Right atrium auricular region (tissue), 2 donors: ENCODE results near the gene CASD1. TPM values are rescaled to one million over a fixed set of nuclear protein-coding genes. Genes with fewer than 3 reads are reported as not detected.

Experiments
- DNase-seq: peaks from one replicate; pipeline ENCODE4 v3.0.0-alpha.2; 2019; ENCODE audit warnings: low spot score
- H3K27ac ChIP-seq, 2 donors: fragments of 200-600 bp; sonication (generic); 1 replicate in 1 of 2; 2 replicates in 1 of 2; pipeline ENCODE4 v1.5.1; 2016 to 2019
- H3K27me3 ChIP-seq, 2 donors: fragments of 200-600 bp; sonication (generic); one replicate each; pipeline versions ENCODE4 v1.5.1 to v1.6.0; 2017 to 2019
- H3K36me3 ChIP-seq: fragments of 200-600 bp; sonication (generic); one replicate; pipeline ENCODE4 v1.5.1; 2016
- H3K4me1 ChIP-seq, 2 donors: fragments of 200-600 bp; sonication (generic); one replicate each; pipeline versions ENCODE4 v1.5.1 to v1.6.0; 2017 to 2019
- H3K4me3 ChIP-seq, 2 donors: fragments of 200-600 bp; sonication (generic); 1 replicate in 1 of 2; 2 replicates in 1 of 2; pipeline ENCODE4 v1.5.1; 2017 to 2019; ENCODE audit warnings: mild to moderate bottlenecking in 1 of 2, moderate library complexity in 1 of 2
- H3K9me3 ChIP-seq, 2 donors: fragments of 200-600 bp; sonication (generic); one replicate each; pipeline ENCODE4 v1.5.1; 2019
- total RNA-seq, 2 donors: library from RNA; depleted of rRNA; stranded (reverse); fragments of >200 nt; gene quantifications; one replicate each; pipeline ENCODE4 v1.1.0, GENCODE V29; 2016
- TF ChIP-seq, protein P1 (sequence below), 2 donors: fragments of 200-600 bp; sonication (generic); IDR thresholded peaks; one replicate each; pipeline ENCODE4 v1.5.1; 2019; ENCODE audit warnings: antibody characterized with exemption in 2 of 2

CASD1 gene
- total RNA-seq, 2 donors from 2014 or later: 15.6 to 25.5 TPM

DNA sequence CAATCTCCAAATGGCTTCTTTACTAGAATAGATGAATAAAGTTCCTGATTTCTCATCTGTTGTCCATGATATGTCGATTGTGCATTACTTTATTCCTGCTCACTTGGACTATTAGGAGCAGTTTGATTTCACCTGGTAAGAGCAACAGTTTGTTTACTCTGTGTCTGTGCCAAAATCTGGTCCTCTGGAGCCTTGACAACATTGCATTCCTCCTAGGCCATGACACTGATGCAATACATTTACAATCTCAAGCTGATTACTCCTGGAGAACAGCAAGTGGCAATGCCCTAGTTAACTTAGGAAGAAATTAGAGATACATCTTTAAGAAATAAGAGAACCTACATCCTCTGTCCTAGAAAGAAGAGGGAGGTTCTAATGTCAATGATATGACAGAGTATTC is 74.5 kb downstream of the CASD1 start:
- no peak overlapping the region for H3K4me3 ChIP-seq
- TF ChIP-seq, protein P1, sequence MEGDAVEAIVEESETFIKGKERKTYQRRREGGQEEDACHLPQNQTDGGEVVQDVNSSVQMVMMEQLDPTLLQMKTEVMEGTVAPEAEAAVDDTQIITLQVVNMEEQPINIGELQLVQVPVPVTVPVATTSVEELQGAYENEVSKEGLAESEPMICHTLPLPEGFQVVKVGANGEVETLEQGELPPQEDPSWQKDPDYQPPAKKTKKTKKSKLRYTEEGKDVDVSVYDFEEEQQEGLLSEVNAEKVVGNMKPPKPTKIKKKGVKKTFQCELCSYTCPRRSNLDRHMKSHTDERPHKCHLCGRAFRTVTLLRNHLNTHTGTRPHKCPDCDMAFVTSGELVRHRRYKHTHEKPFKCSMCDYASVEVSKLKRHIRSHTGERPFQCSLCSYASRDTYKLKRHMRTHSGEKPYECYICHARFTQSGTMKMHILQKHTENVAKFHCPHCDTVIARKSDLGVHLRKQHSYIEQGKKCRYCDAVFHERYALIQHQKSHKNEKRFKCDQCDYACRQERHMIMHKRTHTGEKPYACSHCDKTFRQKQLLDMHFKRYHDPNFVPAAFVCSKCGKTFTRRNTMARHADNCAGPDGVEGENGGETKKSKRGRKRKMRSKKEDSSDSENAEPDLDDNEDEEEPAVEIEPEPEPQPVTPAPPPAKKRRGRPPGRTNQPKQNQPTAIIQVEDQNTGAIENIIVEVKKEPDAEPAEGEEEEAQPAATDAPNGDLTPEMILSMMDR (IDR thresholded peaks at IDR 0.05): no peak
- no peak for DNase-seq
- no peaks in the 10 kb centered on the region for H3K36me3 ChIP-seq
- H3K27ac ChIP-seq: no peak overlapping the region
- no peaks in the 10 kb centered on the region for H3K9me3 ChIP-seq
- H3K4me1 ChIP-seq: no peaks in the 10 kb centered on the region
- no peaks in the 10 kb centered on the region for H3K27me3 ChIP-seq

DNA sequence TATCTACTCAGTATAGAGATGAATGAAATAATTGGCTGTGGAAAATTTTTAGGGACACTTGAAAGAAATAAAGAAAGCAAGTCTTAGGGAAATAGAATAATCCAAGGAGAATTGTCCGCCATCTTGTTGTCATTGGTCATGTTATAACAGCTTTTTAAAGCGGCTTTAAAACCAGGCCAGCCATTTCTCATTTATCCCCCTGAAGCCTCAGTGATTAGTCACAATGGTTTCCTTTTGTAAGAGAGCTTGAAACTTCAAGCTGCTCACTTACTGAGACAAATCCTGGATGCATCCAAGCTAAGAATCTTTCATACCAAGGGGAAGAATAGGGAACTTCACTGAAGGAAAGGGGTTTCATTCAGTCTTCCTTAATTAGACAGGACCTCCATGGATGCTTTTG is 78.5 kb downstream of the CASD1 start:
- no peaks in the 10 kb centered on the region for H3K4me1 ChIP-seq
- DNase-seq: no peak
- no peaks in the 10 kb centered on the region for H3K27me3 ChIP-seq
- H3K27ac ChIP-seq: no peak overlapping the region
- H3K36me3 ChIP-seq: no peaks in the 10 kb centered on the region
- TF ChIP-seq, protein P1 (IDR thresholded peaks at IDR 0.05): no peak
- H3K4me3 ChIP-seq: no peak overlapping the region
- H3K9me3 ChIP-seq: no peaks in the 10 kb centered on the region

DNA sequence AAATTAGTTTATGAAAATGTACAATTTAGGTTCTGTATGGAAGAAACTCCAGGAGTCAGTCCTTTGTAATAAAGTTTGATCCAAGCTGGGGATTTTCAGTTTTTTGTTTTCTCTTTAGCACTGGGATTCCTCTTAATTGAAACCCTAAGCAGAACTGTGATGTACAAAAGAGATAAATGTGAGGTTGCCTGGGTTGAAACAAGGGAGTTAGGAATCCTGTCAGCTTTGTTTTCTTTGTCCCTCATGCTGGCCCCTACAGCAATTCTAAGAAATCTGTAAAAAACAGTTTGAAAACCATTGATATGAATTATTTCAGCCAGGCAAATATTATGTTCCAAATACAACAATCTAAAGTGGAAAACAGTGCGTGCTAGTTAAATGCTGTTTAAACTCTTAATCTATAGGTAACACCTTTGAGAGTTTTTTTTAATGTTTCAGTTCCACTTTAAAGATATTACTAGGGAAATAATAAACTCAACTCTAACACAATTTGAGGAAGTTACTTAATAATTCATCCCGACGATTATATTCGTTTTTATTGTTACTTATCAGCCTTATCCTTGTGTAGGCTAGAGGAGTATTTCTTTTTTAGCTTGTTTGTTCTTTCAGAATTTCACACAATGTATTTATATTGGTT is 81.0 kb downstream of the CASD1 start:
- no peaks in the 10 kb centered on the region for H3K4me1 ChIP-seq
- no peak overlapping the region for H3K4me3 ChIP-seq
- TF ChIP-seq, protein P1 (IDR thresholded peaks at IDR 0.05): no peak
- no peak for DNase-seq
- H3K27me3 ChIP-seq: no peaks in the 10 kb centered on the region
- no peaks in the 10 kb centered on the region for H3K9me3 ChIP-seq
- no peaks in the 10 kb centered on the region for H3K36me3 ChIP-seq
- H3K27ac ChIP-seq: no peak overlapping the region

DNA sequence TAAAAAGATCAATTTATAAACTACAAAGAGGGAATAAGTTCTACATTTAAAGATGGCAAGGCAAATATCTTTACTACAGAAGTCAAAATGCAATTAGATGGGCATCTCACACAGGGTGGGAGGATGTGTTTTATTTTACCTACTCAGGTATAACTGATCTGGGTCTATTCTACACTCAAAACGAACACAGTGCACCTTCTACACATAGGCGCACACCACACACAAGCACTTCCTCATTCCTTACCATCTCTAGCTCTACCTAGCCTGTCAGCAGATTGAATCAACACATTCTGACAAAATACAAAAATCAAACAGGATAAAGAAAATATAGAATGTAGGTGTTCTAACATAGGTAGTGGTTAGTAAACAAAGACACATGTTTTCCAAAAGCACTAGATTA is 81.6 kb downstream of the CASD1 start:
- Histone ChIP-seq H3K9me3 (no peaks in the 10 kb centered on the region), H3K27me3 (no peaks in the 10 kb centered on the region)

DNA sequence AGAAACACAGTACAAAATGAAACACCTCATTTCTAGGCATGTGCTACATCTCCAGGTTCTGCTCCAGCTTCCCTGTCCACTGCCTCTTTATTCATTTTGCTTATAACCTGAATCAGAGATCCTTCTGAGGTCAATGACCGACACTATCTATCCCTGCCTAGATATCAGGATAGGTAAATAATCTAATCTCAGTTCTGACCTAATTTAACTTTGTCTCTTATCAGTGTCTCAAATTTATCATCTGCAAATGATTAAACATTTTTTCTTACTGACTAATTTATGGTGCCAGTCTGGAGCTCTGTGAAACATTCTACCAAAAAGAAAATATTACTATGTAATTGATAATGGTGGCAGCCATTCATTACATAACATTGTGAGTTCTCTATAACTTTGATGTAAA is 85.3 kb downstream of the CASD1 start:
- Histone ChIP-seq H3K27me3 (no peaks in the 10 kb centered on the region), H3K4me3 (no peak overlapping the region), H3K4me1 (no peaks in the 10 kb centered on the region), H3K27ac (no peak overlapping the region), H3K36me3 (peaks cover 8% of the 10 kb centered on the region), H3K9me3 (no peaks in the 10 kb centered on the region)
- TF ChIP-seq, protein P1 (IDR thresholded peaks at IDR 0.05): no peak
- DNase-seq: no peak

More for the DNA sequence above, 81.6 kb downstream of the CASD1 start:
- TF ChIP-seq, protein P1 (IDR thresholded peaks at IDR 0.05): no peak
- no peak overlapping the region for H3K27ac ChIP-seq
- H3K4me1 ChIP-seq: no peaks in the 10 kb centered on the region
- no peak overlapping the region for H3K4me3 ChIP-seq
- H3K36me3 ChIP-seq: no peaks in the 10 kb centered on the region
- DNase-seq: no peak

DNA sequence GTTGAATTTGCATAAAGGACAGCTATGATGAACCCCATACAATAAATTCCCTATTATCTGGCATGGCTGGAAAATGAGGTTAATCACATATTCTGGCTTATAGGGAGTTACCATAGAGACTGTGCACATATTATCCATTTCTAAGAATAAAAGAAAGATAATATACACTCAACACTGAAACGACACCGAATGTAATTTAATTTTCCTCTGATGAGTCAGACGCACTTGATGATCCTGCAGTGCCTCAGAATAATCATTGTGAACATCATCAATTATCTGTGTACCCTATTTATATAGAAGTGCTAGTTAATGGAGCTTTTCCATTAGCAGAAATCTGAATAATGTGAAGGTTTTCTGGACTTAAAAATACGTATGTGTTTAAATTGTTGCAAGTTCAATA is 86.1 kb downstream of the CASD1 start:
- H3K27ac ChIP-seq: no peak overlapping the region
- H3K4me3 ChIP-seq: no peak overlapping the region
- DNase-seq: no peak
- H3K36me3 ChIP-seq: peaks cover 8% of the 10 kb centered on the region
- no peaks in the 10 kb centered on the region for H3K4me1 ChIP-seq
- H3K9me3 ChIP-seq: no peaks in the 10 kb centered on the region
- TF ChIP-seq, protein P1 (IDR thresholded peaks at IDR 0.05): no peak
- no peaks in the 10 kb centered on the region for H3K27me3 ChIP-seq
